GM19035 (cell line): ENCODE measurements around the gene KCP.

Experiments
- ATAC-seq: cut with Tn5 transposase; IDR thresholded peaks from one replicate; pipeline ENCODE4 v1.9.1; 2021; ENCODE audit not compliant: unreplicated experiment

Gene KCP

GRCh38 chr7:128830231-128831177, 80.0 kb downstream of the KCP start, which contains the start of gene FLNC:
FLNC (plus strand) TSS chr7:128830406; CDS start chr7:128830638, 232 bp downstream.
- no peak for ATAC-seq

DNA sequence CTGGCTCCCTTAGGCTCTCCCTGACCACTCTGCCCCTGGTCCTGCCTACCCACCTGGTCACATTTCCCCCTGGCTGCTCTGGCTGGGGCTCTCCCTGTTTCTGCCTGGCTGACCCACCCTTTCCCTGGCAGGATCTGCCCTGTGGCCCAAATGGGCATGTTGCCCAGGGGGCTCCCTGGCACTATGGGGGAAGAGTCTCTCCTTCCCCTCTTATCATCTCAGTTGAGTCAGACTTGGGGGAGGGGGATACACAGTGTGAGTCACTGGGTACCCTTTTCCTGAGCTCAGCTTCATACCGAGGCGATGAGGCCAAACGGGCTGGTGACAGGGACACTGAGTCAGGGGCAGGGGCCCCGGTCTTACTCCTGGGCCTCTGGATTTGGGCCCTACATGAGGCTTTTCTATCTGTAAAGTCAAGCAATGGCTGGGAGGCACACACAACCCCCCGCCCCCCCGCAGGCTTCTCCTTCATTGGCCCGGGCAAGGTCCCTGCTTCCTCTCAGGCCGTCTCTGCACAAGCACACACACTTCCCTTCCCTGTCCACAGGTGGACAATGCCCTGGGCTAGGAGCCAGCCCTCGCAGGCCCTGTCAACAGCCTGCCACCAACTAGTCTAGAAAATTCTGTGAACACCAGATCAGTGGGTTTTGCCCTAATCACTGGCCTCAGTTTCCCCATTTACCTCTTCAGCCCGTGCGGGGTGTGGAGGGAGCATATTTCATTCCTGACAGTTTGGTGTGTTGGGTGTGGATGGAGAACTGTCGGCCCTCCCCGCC, 80.9 kb downstream of the KCP start:
- no peak for ATAC-seq

DNA sequence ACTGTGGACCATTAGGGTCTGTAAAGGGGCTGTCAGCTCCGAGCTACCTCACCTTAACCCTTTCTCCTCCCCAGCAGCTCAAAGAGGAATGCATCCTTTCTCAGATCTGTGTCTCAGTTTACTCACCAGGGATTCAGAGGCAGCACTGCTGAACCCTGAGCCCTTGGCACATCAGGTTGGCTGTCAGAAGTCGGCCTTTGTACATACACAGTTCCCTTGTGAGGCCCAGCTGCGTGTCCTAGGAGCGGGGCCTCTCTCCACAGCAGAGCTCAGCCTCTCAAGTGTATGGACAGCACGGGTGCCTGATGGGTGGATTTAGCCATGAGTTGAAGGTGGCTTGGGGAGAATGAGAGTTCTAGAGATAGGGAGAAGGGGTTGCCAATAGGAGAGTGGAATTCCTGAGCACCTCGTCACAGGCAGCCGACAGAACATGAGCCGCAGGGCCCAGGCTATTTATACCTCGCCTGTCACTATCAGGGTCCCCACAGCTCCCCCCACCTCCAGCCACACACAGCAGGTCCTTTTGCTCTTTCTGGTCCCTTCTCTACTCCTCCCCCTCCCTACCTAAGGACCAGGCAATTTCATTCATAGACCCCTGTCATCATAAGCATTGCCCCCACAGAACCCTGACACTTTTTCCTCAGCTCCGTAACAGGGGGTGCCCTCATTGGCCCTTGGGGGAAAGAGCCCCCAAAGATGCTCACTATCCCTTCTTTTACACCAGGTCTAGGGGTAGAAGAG, 82.4 kb downstream of the KCP start:
- no peak for ATAC-seq

DNA sequence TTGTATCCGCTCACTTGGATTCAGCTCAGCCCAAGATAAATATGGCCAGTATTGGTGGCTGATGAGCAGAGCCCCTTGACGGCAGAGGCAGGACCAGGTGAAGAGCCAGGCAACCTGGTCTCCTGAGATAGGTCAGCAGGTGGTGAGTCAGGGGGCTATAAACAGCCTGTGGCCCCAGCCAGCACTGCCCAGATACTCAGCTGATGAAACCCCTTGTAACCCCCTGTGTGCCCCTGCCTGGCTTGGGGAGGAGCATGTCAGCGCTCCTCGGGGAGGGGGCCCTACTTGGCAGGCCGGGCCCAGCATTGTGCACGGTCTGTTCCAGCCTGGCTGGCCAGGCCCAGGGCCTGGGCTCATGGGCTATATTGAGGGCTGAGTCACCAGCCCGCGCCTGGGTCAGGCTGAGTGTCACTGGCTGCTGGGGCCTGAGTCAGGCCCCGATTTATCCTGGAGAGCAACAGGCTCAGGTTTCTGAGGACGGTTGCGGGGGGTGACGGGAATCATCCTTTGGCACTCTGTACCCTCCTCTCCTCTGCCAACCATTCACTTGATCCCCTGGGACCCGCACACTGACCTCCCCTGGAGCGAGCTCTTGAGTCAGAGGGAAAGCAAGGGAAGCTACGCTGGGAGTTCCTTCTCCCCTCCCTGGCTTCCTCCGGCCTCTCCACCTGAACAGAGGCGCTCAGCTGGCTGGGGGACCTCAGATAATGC, 83.1 kb downstream of the KCP start:
- ATAC-seq = no peak

GRCh38 chr7:128826916-128827247, 83.6 kb downstream of the KCP start:
- ATAC-seq = no peak
